HepG2 (cell line): Measurements from ENCODE around the gene ARHGEF12. TPM values are rescaled to one million over a fixed set of nuclear protein-coding genes. Genes with fewer than 3 reads are reported as not detected.

Experiments
- AHR ChIP-seq: IDR thresholded peaks from 2 replicates; pipeline ENCODE4 v1.6.1; 2018; ENCODE audit warnings: missing genetic modification reagents, missing compliant biosample characterization
- ARID3A ChIP-seq: IDR thresholded peaks from 2 replicates; pipeline ENCODE4 v1.6.1; 2012; ENCODE audit warnings: low read depth, low read length, improper control_type of control experiment
- DNMT1 ChIP-seq: sonication (generic); formaldehyde crosslinking; IDR thresholded peaks from 2 replicates; pipeline ENCODE4 v1.5.1; 2020; ENCODE audit warnings: mild to moderate bottlenecking, missing genetic modification reagents
- DPF2 ChIP-seq: sonication (generic); formaldehyde crosslinking; IDR thresholded peaks from 2 replicates; pipeline ENCODE4 v1.4.0; 2020; ENCODE audit warnings: mild to moderate bottlenecking, low read depth, missing genetic modification reagents, borderline replicate concordance
- EEA1 ChIP-seq: sonication (generic); formaldehyde crosslinking; IDR thresholded peaks from 2 replicates; pipeline ENCODE4 v1.5.1; 2020; ENCODE audit warnings: mild to moderate bottlenecking, missing genetic modification reagents, borderline replicate concordance
- GATAD2A ChIP-seq: IDR thresholded peaks from 2 replicates; pipeline ENCODE4 v1.6.1; 2016
- GFI1 ChIP-seq: sonication (generic); formaldehyde crosslinking; IDR thresholded peaks from 2 replicates; pipeline ENCODE4 v1.5.0; 2020; ENCODE audit warnings: missing genetic modification reagents, mild to moderate bottlenecking, borderline replicate concordance
- HMG20A ChIP-seq: IDR thresholded peaks from 2 replicates; pipeline ENCODE4 v1.6.1; 2016; ENCODE audit warnings: borderline replicate concordance
- IKZF1 ChIP-seq: fragments of 450-650 bp; IDR thresholded peaks from 2 replicates; pipeline ENCODE4 v1.7.1; 2016
- KDM6A ChIP-seq: IDR thresholded peaks from 2 replicates; pipeline ENCODE4 v1.6.1; 2016; ENCODE audit warnings: low read depth
- KLF13 ChIP-seq: sonication (generic); formaldehyde crosslinking; IDR thresholded peaks from 2 replicates; pipeline ENCODE4 v1.4.0; 2020; ENCODE audit warnings: mild to moderate bottlenecking, missing genetic modification reagents
- KLF16 ChIP-seq, 2 experiments: sonication (generic) in 1 of 2; formaldehyde crosslinking in 1 of 2; IDR thresholded peaks; 2 replicates each; pipeline versions ENCODE4 v1.6.1 to v1.8.0; 2016 to 2023; ENCODE audit warnings: missing genetic modification reagents in 2 of 2, missing compliant biosample characterization in 1 of 2
- MAFK ChIP-seq, 2 experiments: IDR thresholded peaks in 1 of 2; conservative IDR thresholded peaks in 1 of 2; 2 replicates each; pipeline ENCODE4 v1.6.1; 2011; ENCODE audit warnings: improper control_type of control experiment in 2 of 2, low read length in 2 of 2
- MED1 ChIP-seq: sonication (generic); formaldehyde crosslinking; IDR thresholded peaks from 2 replicates; pipeline ENCODE4 v1.4.0; 2020; ENCODE audit warnings: missing genetic modification reagents
- RBM39 ChIP-seq: fragments of 200-400 bp; formaldehyde crosslinking; IDR thresholded peaks from one replicate; pipeline ENCODE4 v1.6.1; 2018; ENCODE audit warnings: antibody characterized with exemption, mild to moderate bottlenecking, low read depth, low read length; ENCODE audit not compliant: poor library complexity, severe bottlenecking
- RNF2 ChIP-seq: fragments of 450-650 bp; conservative IDR thresholded peaks from 2 replicates; pipeline ENCODE4 v1.6.1; 2016; ENCODE audit warnings: low read depth
- SNAPC2 ChIP-seq: sonication (generic); formaldehyde crosslinking; IDR thresholded peaks from 2 replicates; pipeline ENCODE4 v1.8.1; 2022; ENCODE audit warnings: mild to moderate bottlenecking, missing genetic modification reagents
- TBP ChIP-seq: sonication (generic); formaldehyde crosslinking; IDR thresholded peaks from 2 replicates; pipeline ENCODE4 v1.5.0; 2020; ENCODE audit warnings: missing genetic modification reagents
- YEATS4 ChIP-seq: sonication (generic); formaldehyde crosslinking; IDR thresholded peaks from 2 replicates; pipeline ENCODE4 v1.4.0; 2020; ENCODE audit warnings: missing genetic modification reagents, borderline replicate concordance
- ZNF205 ChIP-seq: IDR thresholded peaks from 2 replicates; pipeline ENCODE4 v1.6.1; 2018; ENCODE audit warnings: missing biosample characterization, missing genetic modification reagents
- ZNF260 ChIP-seq: sonication (generic); formaldehyde crosslinking; IDR thresholded peaks from 2 replicates; pipeline ENCODE4 v1.4.0; 2020; ENCODE audit warnings: missing genetic modification reagents, low read depth, mild to moderate bottlenecking, borderline replicate concordance
- ZNF354B ChIP-seq: sonication (generic); formaldehyde crosslinking; IDR thresholded peaks from 2 replicates; pipeline ENCODE4 v1.8.0; 2022; ENCODE audit warnings: mild to moderate bottlenecking, missing genetic modification reagents
- ZNF484 ChIP-seq: sonication (generic); formaldehyde crosslinking; IDR thresholded peaks from 2 replicates; pipeline ENCODE4 v1.5.1; 2020; ENCODE audit warnings: mild to moderate bottlenecking, low read depth, missing genetic modification reagents, borderline replicate concordance
- ZNF503 ChIP-seq: sonication (generic); formaldehyde crosslinking; IDR thresholded peaks from 2 replicates; pipeline ENCODE4 v1.4.0; 2020; ENCODE audit warnings: missing genetic modification reagents
- ZNF546 ChIP-seq: sonication (generic); formaldehyde crosslinking; conservative IDR thresholded peaks from 2 replicates; pipeline ENCODE4 v1.8.1; 2023; ENCODE audit warnings: mild to moderate bottlenecking, missing genetic modification reagents
- ZNF563 ChIP-seq: sonication (generic); formaldehyde crosslinking; IDR thresholded peaks from 2 replicates; pipeline ENCODE4 v1.8.0; 2022; ENCODE audit warnings: mild to moderate bottlenecking, moderate library complexity, missing genetic modification reagents
- ZNF569 ChIP-seq: sonication (generic); formaldehyde crosslinking; IDR thresholded peaks from 2 replicates; pipeline ENCODE4 v1.5.0; 2020; ENCODE audit warnings: mild to moderate bottlenecking, missing genetic modification reagents, moderate library complexity, borderline replicate concordance
- ZNF749 ChIP-seq: sonication (generic); formaldehyde crosslinking; IDR thresholded peaks from 2 replicates; pipeline ENCODE4 v1.8.0; 2022; ENCODE audit warnings: mild to moderate bottlenecking, missing genetic modification reagents, moderate library complexity, borderline replicate concordance
- ZNF768 ChIP-seq: sonication (generic); formaldehyde crosslinking; IDR thresholded peaks from 2 replicates; pipeline ENCODE4 v1.4.0; 2020; ENCODE audit warnings: missing genetic modification reagents
- ZNF772 ChIP-seq: sonication (generic); formaldehyde crosslinking; IDR thresholded peaks from 2 replicates; pipeline ENCODE4 v1.5.0; 2020; ENCODE audit warnings: mild to moderate bottlenecking, missing genetic modification reagents
- ZNF83 ChIP-seq: sonication (generic); formaldehyde crosslinking; IDR thresholded peaks from 2 replicates; pipeline ENCODE4 v1.4.0; 2020; ENCODE audit warnings: missing genetic modification reagents, mild to moderate bottlenecking, borderline replicate concordance
- polyA plus RNA-seq, 8 experiments: library from polyadenylated mRNA; depleted of rRNA in 3 of 8; stranded (reverse) in 7 of 8; unstranded in 1 of 8; fragments of >200 nt; fragmentation: Illumina TruSeq in 4 of 8; extraction: Trizol in 4 of 8; gene quantifications; 2 replicates each; pipeline versions ENCODE4 v1.2.1 to v1.2.3, GENCODE V29; 2011 to 2016; ENCODE audit warnings: low read depth in 4 of 8, missing spikeins in 1 of 8, mixed read lengths in 1 of 8; ENCODE audit not compliant: insufficient read depth in 1 of 8
- total RNA-seq, 5 experiments: library from RNA; depleted of rRNA; stranded (reverse); fragments of >200 nt; fragmentation: Illumina TruSeq; extraction: Trizol; gene quantifications; 2 replicates each; pipeline ENCODE4 v1.2.3, GENCODE V29; 2016; ENCODE audit warnings: low read depth in 1 of 5

ARHGEF12 gene
- total and polyA plus RNA-seq, 2 of the 13 experiments (the other 11 are each of a cell fraction or from before 2014, with no cell fraction given) = 17.9 to 54.4 TPM

- TF ChIP-seq DNMT1 (CRISPR knock-in tag) = no peak
- TF ChIP-seq KDM6A (CRISPR knock-in tag) = no peak
- no peak for TF ChIP-seq GATAD2A
- TF ChIP-seq ZNF563 (CRISPR knock-in tag) = peak; percentile 18; the same call in 1 of the 2 replicates
- no peak; the same call in 1 of the 2 replicates for TF ChIP-seq ZNF768 (CRISPR knock-in tag)
- no peak for TF ChIP-seq ZNF484 (CRISPR knock-in tag)
- TF ChIP-seq ZNF260 (CRISPR knock-in tag) = no peak
- TF ChIP-seq RBM39 = no peak
- TF ChIP-seq KLF13 = no peak
- no peak for TF ChIP-seq TBP (CRISPR knock-in tag)
- no peak for TF ChIP-seq ZNF354B (CRISPR knock-in tag)
- TF ChIP-seq KLF16 (CRISPR knock-in tag; IDR thresholded peaks at IDR 0.05) = no peak; a peak in 1 of 4 replicates
- TF ChIP-seq SNAPC2 = no peak
- TF ChIP-seq YEATS4 (CRISPR knock-in tag) = no peak
- TF ChIP-seq ZNF569 (CRISPR knock-in tag) = no peak
- no peak for TF ChIP-seq AHR (CRISPR knock-in tag)
- TF ChIP-seq ZNF83 = no peak
- TF ChIP-seq EEA1 (CRISPR knock-in tag) = no peak
- TF ChIP-seq ARID3A = no peak
- no peak for TF ChIP-seq ZNF546 (CRISPR knock-in tag)
- no peak for TF ChIP-seq ZNF205 (CRISPR knock-in tag)
- TF ChIP-seq HMG20A (CRISPR knock-in tag) = no peak
- no peak for TF ChIP-seq MED1 (CRISPR knock-in tag)
- TF ChIP-seq MAFK (conservative IDR thresholded peaks at IDR 0.05 in 1 of 2, IDR thresholded peaks at IDR 0.05 in 1 of 2; ENCODE audit: low read length in 2 of 2) = no peak
- no peak for TF ChIP-seq RNF2
- no peak for TF ChIP-seq ZNF503 (CRISPR knock-in tag)
- TF ChIP-seq DPF2 = no peak
- TF ChIP-seq ZNF772 (CRISPR knock-in tag) = peak; percentile 46; the same call in 1 of the 2 replicates
- TF ChIP-seq GFI1 (CRISPR knock-in tag) = no peak
- 0 out of 2 replicates have a peak, but pooled peaks have one; percentile 20 for TF ChIP-seq ZNF749 (CRISPR knock-in tag)
- TF ChIP-seq IKZF1 = no peak
These were observed 585 bp downstream of the ARHGEF12 start (continued) for GRCh38 chr11:120336641-120337354.
